ENCODE results near the gene HBA2. TPM values are rescaled to one million over a fixed set of nuclear protein-coding genes. Genes with fewer than 3 reads are reported as not detected.
A peak's percentile ranks its signal among the peaks of the same experiment; 100 is the strongest.
"Not testable (repeated sequence)": the region's sequence is repeated elsewhere in the genome, so short reads cannot be mapped to it uniquely, and the experiment has no call there.

Gene HBA2
- total RNA-seq, 2 experiments from 2014 or later, result not detected

- CTCF ChIA-PET, result interaction anchor here (0.9 to 1.3 kb wide), 2 partner anchors 10 to 103 kb away, joined by 3 read pairs; no protein-coding TSS in a partner anchor
- DNase-seq (no peak), ATAC-seq (no peak)
- Mint-ChIP-seq H3K36me3 (ENCODE audit: low read depth) (no peaks in the 10 kb centered on the region), H3K27me3 (ENCODE audit: low read depth) (peaks cover 56% of the 10 kb centered on the region), H3K4me1 (ENCODE audit: low read depth) (peaks cover 6% of the 10 kb centered on the region), H3K27ac (no peak overlapping the region), H3K9me3 (ENCODE audit: insufficient read depth) (no peaks in the 10 kb centered on the region), H3K4me3 (no peak overlapping the region)
- POLR2A ChIA-PET, result no interaction called here
Observed at GRCh38 chr16:169014-169413, 3.7 kb upstream of the HBA2 start.

GRCh38 chr16:170088-170507 lies 2.6 kb upstream of the HBA2 start:
- POLR2A ChIA-PET; ATAC-seq; H3K9me3 Mint-ChIP-seq (ENCODE audit: insufficient read depth); H3K4me3 Mint-ChIP-seq; CTCF ChIA-PET; H3K36me3 Mint-ChIP-seq (ENCODE audit: low read depth); DNase-seq; H3K27ac Mint-ChIP-seq: not testable (repeated sequence)
- H3K4me1 Mint-ChIP-seq (ENCODE audit: low read depth), result peaks cover 14% of the 10 kb centered on the region
- peaks cover 62% of the 10 kb centered on the region for H3K27me3 Mint-ChIP-seq (ENCODE audit: low read depth)

- Mint-ChIP-seq H3K27ac (no peak overlapping the region), H3K36me3 (ENCODE audit: low read depth) (no peaks in the 10 kb centered on the region), H3K4me1 (ENCODE audit: low read depth) (peaks cover 19% of the 10 kb centered on the region), H3K9me3 (ENCODE audit: insufficient read depth) (no peaks in the 10 kb centered on the region), H3K27me3 (ENCODE audit: low read depth) (peaks cover 63% of the 10 kb centered on the region), H3K4me3 (no peak overlapping the region)
- DNase-seq, result no peak
- ChIA-PET CTCF (no interaction called here), POLR2A (no interaction called here)
- no peak for ATAC-seq
Observed at GRCh38 chr16:170788-171187, 1.9 kb upstream of the HBA2 start.

- DNase-seq; H3K36me3 Mint-ChIP-seq (ENCODE audit: low read depth); H3K27ac Mint-ChIP-seq; ATAC-seq; POLR2A ChIA-PET; H3K4me3 Mint-ChIP-seq; H3K9me3 Mint-ChIP-seq (ENCODE audit: insufficient read depth); CTCF ChIA-PET: not testable (repeated sequence)
- Mint-ChIP-seq H3K27me3 (ENCODE audit: low read depth) (peaks cover 53% of the 10 kb centered on the region), H3K4me1 (ENCODE audit: low read depth) (peaks cover 20% of the 10 kb centered on the region)
Observed at GRCh38 chr16:173211-173854, 657 bp downstream of the HBA2 start.

GRCh38 chr16:173928-174769 lies 1.5 kb downstream of the HBA2 start:
- not testable (repeated sequence) for H3K4me3 Mint-ChIP-seq
- CTCF ChIA-PET, result interaction anchor here (1.2 kb wide), 1 partner anchor 67 kb away, joined by 3 read pairs; no protein-coding TSS in a partner anchor

GRCh38 chr16:175011-175949 lies 2.6 kb downstream of the HBA2 start:
- H3K4me3 Mint-ChIP-seq, result no peak overlapping the region
- no peaks in the 10 kb centered on the region for H3K36me3 Mint-ChIP-seq (ENCODE audit: low read depth)
- no peaks in the 10 kb centered on the region for H3K9me3 Mint-ChIP-seq (ENCODE audit: insufficient read depth)
- no peak for DNase-seq
- CTCF ChIA-PET, result interaction anchor here (0.9 to 1.2 kb wide), 2 partner anchors 68 kb away, joined by 3 read pairs; no protein-coding TSS in a partner anchor
- H3K27me3 Mint-ChIP-seq (ENCODE audit: low read depth), result peaks cover 55% of the 10 kb centered on the region
- H3K27ac Mint-ChIP-seq, result no peak overlapping the region
- POLR2A ChIA-PET, result interaction anchor here (0.5 kb wide), 1 partner anchor 33 kb away, joined by 3 read pairs; no protein-coding TSS in a partner anchor
- ATAC-seq, result no peak
- H3K4me1 Mint-ChIP-seq (ENCODE audit: low read depth), result peaks cover 24% of the 10 kb centered on the region

More at GRCh38 chr16:173928-174769, 1.5 kb downstream of the HBA2 start:
- H3K36me3 Mint-ChIP-seq (ENCODE audit: low read depth); H3K27ac Mint-ChIP-seq; DNase-seq; POLR2A ChIA-PET; H3K9me3 Mint-ChIP-seq (ENCODE audit: insufficient read depth); ATAC-seq: not testable (repeated sequence)
- Mint-ChIP-seq H3K27me3 (ENCODE audit: low read depth) (peaks cover 51% of the 10 kb centered on the region), H3K4me1 (ENCODE audit: low read depth) (peaks cover 20% of the 10 kb centered on the region)

GRCh38 chr16:176006-176405 lies 3.3 kb downstream of the HBA2 start:
- H3K9me3 Mint-ChIP-seq (ENCODE audit: insufficient read depth); DNase-seq; H3K36me3 Mint-ChIP-seq (ENCODE audit: low read depth); H3K4me3 Mint-ChIP-seq; H3K27ac Mint-ChIP-seq; ATAC-seq; POLR2A ChIA-PET: not testable (repeated sequence)
- peaks cover 25% of the 10 kb centered on the region for H3K4me1 Mint-ChIP-seq (ENCODE audit: low read depth)
- H3K27me3 Mint-ChIP-seq (ENCODE audit: low read depth), result peaks cover 50% of the 10 kb centered on the region
- CTCF ChIA-PET, result interaction anchor here (0.9 kb wide), 1 partner anchor 69 kb away, joined by 3 read pairs; no protein-coding TSS in a partner anchor

- ATAC-seq, result peak; percentile 63
- H3K9me3 Mint-ChIP-seq (ENCODE audit: insufficient read depth); DNase-seq; H3K36me3 Mint-ChIP-seq (ENCODE audit: low read depth); H3K27ac Mint-ChIP-seq; POLR2A ChIA-PET; H3K4me3 Mint-ChIP-seq: not testable (repeated sequence)
- H3K4me1 Mint-ChIP-seq (ENCODE audit: low read depth), result peaks cover 26% of the 10 kb centered on the region
- H3K27me3 Mint-ChIP-seq (ENCODE audit: low read depth), result peaks cover 48% of the 10 kb centered on the region
- CTCF ChIA-PET, result interaction anchor here (1.6 kb wide), 1 partner anchor 70 kb away, joined by 6 read pairs; no protein-coding TSS in a partner anchor
Observed at GRCh38 chr16:176477-177382, 4.1 kb downstream of the HBA2 start, which contains the start of gene HBA1. TSS of gene HBA1 (plus strand) at chr16:176680. CDS start at chr16:176717, 37 bp downstream.

- ChIA-PET POLR2A (no interaction called here), CTCF (interaction anchor here (1.6 kb wide), 1 partner anchor 70 kb away, joined by 6 read pairs; no protein-coding TSS in a partner anchor)
- no peak for DNase-seq
- Mint-ChIP-seq H3K9me3 (ENCODE audit: insufficient read depth) (no peaks in the 10 kb centered on the region), H3K4me1 (ENCODE audit: low read depth) (peaks cover 26% of the 10 kb centered on the region), H3K27me3 (ENCODE audit: low read depth) (peaks cover 46% of the 10 kb centered on the region), H3K4me3 (no peak overlapping the region), H3K36me3 (ENCODE audit: low read depth) (no peaks in the 10 kb centered on the region), H3K27ac (no peak overlapping the region)
- ATAC-seq, result no peak
Observed at GRCh38 chr16:177394-177822, 4.7 kb downstream of the HBA2 start.

GRCh38 chr16:177981-178667 lies 5.4 kb downstream of the HBA2 start:
- ChIA-PET CTCF (interaction anchor here (1.6 kb wide), 1 partner anchor 71 kb away, joined by 6 read pairs; no protein-coding TSS in a partner anchor), POLR2A (no interaction called here)
- no peaks in the 10 kb centered on the region for H3K36me3 Mint-ChIP-seq (ENCODE audit: low read depth)
- ATAC-seq (no peak), DNase-seq (no peak)
- H3K27me3 Mint-ChIP-seq (ENCODE audit: low read depth), result peaks cover 46% of the 10 kb centered on the region
- no peak overlapping the region for H3K4me3 Mint-ChIP-seq
- peaks cover 26% of the 10 kb centered on the region for H3K4me1 Mint-ChIP-seq (ENCODE audit: low read depth)
- no peak overlapping the region for H3K27ac Mint-ChIP-seq
- no peaks in the 10 kb centered on the region for H3K9me3 Mint-ChIP-seq (ENCODE audit: insufficient read depth)

Measured in activated CD8-positive, alpha-beta T cell treated with anti-CD3 and anti-CD28 coated beads, Interleukin-2, amount 10 ng/mL, durations not matched to agents 7 days and 5 days (primary cell).